Activated naive CD8-positive, alpha-beta T cell treated with anti-CD3 and anti-CD28 coated beads, Interleukin-2, amount 10 ng/mL, durations not matched to agents 7 days and 5 days (primary cell): ENCODE measurements around the gene ADAMTS9. TPM values are rescaled to one million over a fixed set of nuclear protein-coding genes. Genes with fewer than 3 reads are reported as not detected.
A peak's percentile ranks its signal among the peaks of the same experiment; 100 is the strongest.

Experiments used
- ATAC-seq: fragments of 150-1000 bp; cut with Tn5 transposase; one replicate; pipeline ENCODE4 v1.10.0; 2021; ENCODE audit warnings: low read depth, moderate library complexity
- POLR2A ChIA-PET: fragments of 350-600 bp; sonication (Branson Sonifier 250); formaldehyde crosslinking; loops from one replicate; lab custom pipeline; 2021; ENCODE audit warnings: antibody characterized with exemption; lab: Charles Lee
- DNase-seq: peaks from one replicate; pipeline ENCODE4 v3.0.0; 2021
- H3K27ac Mint-ChIP-seq: one replicate; pipeline ENCODE4 v1.8.0; 2022; ENCODE audit warnings: mild to moderate bottlenecking, mixed read lengths
- H3K27me3 Mint-ChIP-seq: one replicate; pipeline ENCODE4 v1.8.0; 2022; ENCODE audit warnings: mild to moderate bottlenecking, moderate library complexity, mixed read lengths
- H3K36me3 Mint-ChIP-seq: one replicate; pipeline ENCODE4 v1.8.0; 2021; ENCODE audit warnings: mild to moderate bottlenecking, mixed read lengths
- H3K4me1 Mint-ChIP-seq: one replicate; pipeline ENCODE4 v1.8.0; 2021; ENCODE audit warnings: mixed read lengths
- H3K4me3 Mint-ChIP-seq: one replicate; pipeline ENCODE4 v1.8.0; 2022; ENCODE audit warnings: mild to moderate bottlenecking, moderate library complexity, mixed read lengths
- H3K9me3 Mint-ChIP-seq: one replicate; pipeline ENCODE4 v1.8.0; 2021; ENCODE audit warnings: mixed read lengths
- total RNA-seq, 2 experiments: library from RNA; stranded (reverse); gene quantifications; one replicate each; pipeline ENCODE4 v1.2.3, GENCODE V29; 2021

The ADAMTS9 gene
- not detected for total RNA-seq

GRCh38 chr3:64687781-64688604, at the start of gene ADAMTS9:
Gene ADAMTS9, minus strand, starts transcription at chr3:64688000. Its CDS starts 343 bp downstream, at chr3:64687657.
- H3K27ac Mint-ChIP-seq = no peak within 1 kb of the TSS
- POLR2A ChIA-PET = no interaction called here

GRCh38 chr3:64732576-64732975, 44.8 kb upstream of the ADAMTS9 start:
- Mint-ChIP-seq H3K36me3 (no peaks in the 10 kb centered on the region), H3K27me3 (no peaks in the 10 kb centered on the region), H3K4me3 (no peak overlapping the region), H3K27ac (no peak overlapping the region), H3K4me1 (no peaks in the 10 kb centered on the region), H3K9me3 (peaks cover 5% of the 10 kb centered on the region)
- POLR2A ChIA-PET = no interaction called here
- DNase-seq (no peak), ATAC-seq (no peak)

More at GRCh38 chr3:64687781-64688604, at the start of gene ADAMTS9:
- H3K9me3 Mint-ChIP-seq = peaks cover 5% of the 10 kb centered on the region
- H3K4me3 Mint-ChIP-seq = peak within 1 kb of the TSS; percentile 37
- no peak for DNase-seq
- peaks cover 3% of the 10 kb centered on the region for H3K4me1 Mint-ChIP-seq
- peaks cover 53% of the 10 kb centered on the region for H3K27me3 Mint-ChIP-seq
- no peak for ATAC-seq
- no peaks in the 10 kb centered on the region for H3K36me3 Mint-ChIP-seq

GRCh38 chr3:64730681-64731080, 42.9 kb upstream of the ADAMTS9 start:
- DNase-seq = no peak
- Mint-ChIP-seq H3K36me3 (no peaks in the 10 kb centered on the region), H3K27me3 (no peaks in the 10 kb centered on the region), H3K4me3 (no peak overlapping the region), H3K9me3 (peaks cover 5% of the 10 kb centered on the region), H3K4me1 (no peaks in the 10 kb centered on the region), H3K27ac (no peak overlapping the region)
- ATAC-seq = no peak
- POLR2A ChIA-PET = no interaction called here

- no peaks in the 10 kb centered on the region for H3K27me3 Mint-ChIP-seq
- no peak overlapping the region for H3K27ac Mint-ChIP-seq
- POLR2A ChIA-PET = no interaction called here
- no peak overlapping the region for H3K4me3 Mint-ChIP-seq
- ATAC-seq = no peak
- no peaks in the 10 kb centered on the region for H3K4me1 Mint-ChIP-seq
- H3K36me3 Mint-ChIP-seq = no peaks in the 10 kb centered on the region
- DNase-seq = no peak
- H3K9me3 Mint-ChIP-seq = peaks cover 5% of the 10 kb centered on the region
These were observed 41.2 kb upstream of the ADAMTS9 start for GRCh38 chr3:64728994-64729393.

GRCh38 chr3:64728428-64728827, 40.6 kb upstream of the ADAMTS9 start:
- POLR2A ChIA-PET = no interaction called here
- no peak overlapping the region for H3K4me3 Mint-ChIP-seq

GRCh38 chr3:64726414-64727090, 38.8 kb upstream of the ADAMTS9 start:
- POLR2A ChIA-PET = no interaction called here
- no peaks in the 10 kb centered on the region for H3K36me3 Mint-ChIP-seq
- DNase-seq (no peak), ATAC-seq (no peak)
- H3K9me3 Mint-ChIP-seq = peaks cover 3% of the 10 kb centered on the region
- no peak overlapping the region for H3K27ac Mint-ChIP-seq
- no peaks in the 10 kb centered on the region for H3K27me3 Mint-ChIP-seq
- no peaks in the 10 kb centered on the region for H3K4me1 Mint-ChIP-seq
- no peak overlapping the region for H3K4me3 Mint-ChIP-seq

More at GRCh38 chr3:64728428-64728827, 40.6 kb upstream of the ADAMTS9 start:
- Mint-ChIP-seq H3K9me3 (peaks cover 3% of the 10 kb centered on the region), H3K4me1 (no peaks in the 10 kb centered on the region), H3K27me3 (no peaks in the 10 kb centered on the region), H3K27ac (no peak overlapping the region), H3K36me3 (no peaks in the 10 kb centered on the region)
- ATAC-seq (no peak), DNase-seq (no peak)

GRCh38 chr3:64718976-64719375, 31.2 kb upstream of the ADAMTS9 start:
- H3K4me1 Mint-ChIP-seq = no peaks in the 10 kb centered on the region
- POLR2A ChIA-PET = no interaction called here

GRCh38 chr3:64717872-64718613, 30.2 kb upstream of the ADAMTS9 start:
- Mint-ChIP-seq H3K36me3 (no peaks in the 10 kb centered on the region), H3K4me1 (no peaks in the 10 kb centered on the region), H3K27me3 (no peaks in the 10 kb centered on the region), H3K27ac (no peak overlapping the region), H3K4me3 (no peak overlapping the region), H3K9me3 (no peaks in the 10 kb centered on the region)
- ATAC-seq (no peak), DNase-seq (no peak)
- POLR2A ChIA-PET = no interaction called here

More at GRCh38 chr3:64718976-64719375, 31.2 kb upstream of the ADAMTS9 start:
- H3K36me3 Mint-ChIP-seq = no peaks in the 10 kb centered on the region
- no peak overlapping the region for H3K4me3 Mint-ChIP-seq
- H3K27me3 Mint-ChIP-seq = no peaks in the 10 kb centered on the region
- H3K9me3 Mint-ChIP-seq = no peaks in the 10 kb centered on the region
- no peak overlapping the region for H3K27ac Mint-ChIP-seq
- ATAC-seq (no peak), DNase-seq (no peak)

- Mint-ChIP-seq H3K4me3 (no peak overlapping the region), H3K27me3 (no peaks in the 10 kb centered on the region), H3K4me1 (no peaks in the 10 kb centered on the region), H3K27ac (no peak overlapping the region), H3K9me3 (no peaks in the 10 kb centered on the region), H3K36me3 (no peaks in the 10 kb centered on the region)
- DNase-seq (no peak), ATAC-seq (no peak)
- POLR2A ChIA-PET = no interaction called here
These were observed 29.6 kb upstream of the ADAMTS9 start for GRCh38 chr3:64717411-64717810.

GRCh38 chr3:64716110-64716710, 28.4 kb upstream of the ADAMTS9 start:
- ATAC-seq = no peak
- Mint-ChIP-seq H3K27ac (no peak overlapping the region), H3K4me1 (no peaks in the 10 kb centered on the region), H3K9me3 (no peaks in the 10 kb centered on the region), H3K27me3 (no peaks in the 10 kb centered on the region), H3K4me3 (no peak overlapping the region), H3K36me3 (no peaks in the 10 kb centered on the region)
- no peak for DNase-seq
- POLR2A ChIA-PET = no interaction called here

GRCh38 chr3:64715211-64715982, 27.6 kb upstream of the ADAMTS9 start:
- Mint-ChIP-seq H3K27ac (no peak overlapping the region), H3K9me3 (peaks cover 5% of the 10 kb centered on the region), H3K36me3 (no peaks in the 10 kb centered on the region), H3K4me1 (no peaks in the 10 kb centered on the region), H3K27me3 (no peaks in the 10 kb centered on the region), H3K4me3 (no peak overlapping the region)
- ATAC-seq = no peak
- POLR2A ChIA-PET = no interaction called here
- DNase-seq = no peak

GRCh38 chr3:64708456-64708855, 20.7 kb upstream of the ADAMTS9 start:
- no peak overlapping the region for H3K27ac Mint-ChIP-seq
- H3K4me1 Mint-ChIP-seq = no peaks in the 10 kb centered on the region
- POLR2A ChIA-PET = no interaction called here
- H3K9me3 Mint-ChIP-seq = peaks cover 5% of the 10 kb centered on the region
- no peaks in the 10 kb centered on the region for H3K27me3 Mint-ChIP-seq
- DNase-seq = no peak
- no peak for ATAC-seq
- H3K36me3 Mint-ChIP-seq = no peaks in the 10 kb centered on the region
- H3K4me3 Mint-ChIP-seq = no peak overlapping the region
